ENCODE results near the gene GRM2. TPM values are rescaled to one million over a fixed set of nuclear protein-coding genes. Genes with fewer than 3 reads are reported as not detected.

Gene GRM2
- total RNA-seq, 4 donors from 2014 or later: 0.12 to 0.13 TPM; not detected in 2

DNA sequence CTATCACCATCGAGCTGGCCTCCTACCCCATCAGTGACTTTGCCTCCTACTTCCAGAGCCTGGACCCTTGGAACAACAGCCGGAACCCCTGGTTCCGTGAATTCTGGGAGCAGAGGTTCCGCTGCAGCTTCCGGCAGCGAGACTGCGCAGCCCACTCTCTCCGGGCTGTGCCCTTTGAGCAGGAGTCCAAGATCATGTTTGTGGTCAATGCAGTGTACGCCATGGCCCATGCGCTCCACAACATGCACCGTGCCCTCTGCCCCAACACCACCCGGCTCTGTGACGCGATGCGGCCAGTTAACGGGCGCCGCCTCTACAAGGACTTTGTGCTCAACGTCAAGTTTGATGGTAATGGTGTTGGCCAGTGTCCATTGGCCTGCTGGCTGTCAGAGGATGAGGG lies 6.1 kb downstream of the GRM2 start:
- H3K36me3 ChIP-seq: no peaks in the 10 kb centered on the region
- no peak overlapping the region for H3K27ac ChIP-seq
- H3K27me3 ChIP-seq: peaks cover 18% of the 10 kb centered on the region
- 80% methylated on average over 3 of the region's 19 CpGs; no CpG with 5 or more reads in 1 of the 2 donors for WGBS, 2 donors (ENCODE audit: low coverage in 1 of 2)
- no peak for ATAC-seq
- TF ChIP-seq POLR2AphosphoS5 (IDR thresholded peaks at IDR 0.05) (no peak), EP300 (IDR thresholded peaks at IDR 0.05) (no peak), POLR2A (IDR thresholded peaks at IDR 0.05) (no peak)
- TF ChIP-seq, protein P1, sequence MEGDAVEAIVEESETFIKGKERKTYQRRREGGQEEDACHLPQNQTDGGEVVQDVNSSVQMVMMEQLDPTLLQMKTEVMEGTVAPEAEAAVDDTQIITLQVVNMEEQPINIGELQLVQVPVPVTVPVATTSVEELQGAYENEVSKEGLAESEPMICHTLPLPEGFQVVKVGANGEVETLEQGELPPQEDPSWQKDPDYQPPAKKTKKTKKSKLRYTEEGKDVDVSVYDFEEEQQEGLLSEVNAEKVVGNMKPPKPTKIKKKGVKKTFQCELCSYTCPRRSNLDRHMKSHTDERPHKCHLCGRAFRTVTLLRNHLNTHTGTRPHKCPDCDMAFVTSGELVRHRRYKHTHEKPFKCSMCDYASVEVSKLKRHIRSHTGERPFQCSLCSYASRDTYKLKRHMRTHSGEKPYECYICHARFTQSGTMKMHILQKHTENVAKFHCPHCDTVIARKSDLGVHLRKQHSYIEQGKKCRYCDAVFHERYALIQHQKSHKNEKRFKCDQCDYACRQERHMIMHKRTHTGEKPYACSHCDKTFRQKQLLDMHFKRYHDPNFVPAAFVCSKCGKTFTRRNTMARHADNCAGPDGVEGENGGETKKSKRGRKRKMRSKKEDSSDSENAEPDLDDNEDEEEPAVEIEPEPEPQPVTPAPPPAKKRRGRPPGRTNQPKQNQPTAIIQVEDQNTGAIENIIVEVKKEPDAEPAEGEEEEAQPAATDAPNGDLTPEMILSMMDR (IDR thresholded peaks at IDR 0.05): no peak
- H3K4me1 ChIP-seq: no peaks in the 10 kb centered on the region
- no peaks in the 10 kb centered on the region for H3K9me3 ChIP-seq
- H3K4me3 ChIP-seq: no peak overlapping the region

DNA sequence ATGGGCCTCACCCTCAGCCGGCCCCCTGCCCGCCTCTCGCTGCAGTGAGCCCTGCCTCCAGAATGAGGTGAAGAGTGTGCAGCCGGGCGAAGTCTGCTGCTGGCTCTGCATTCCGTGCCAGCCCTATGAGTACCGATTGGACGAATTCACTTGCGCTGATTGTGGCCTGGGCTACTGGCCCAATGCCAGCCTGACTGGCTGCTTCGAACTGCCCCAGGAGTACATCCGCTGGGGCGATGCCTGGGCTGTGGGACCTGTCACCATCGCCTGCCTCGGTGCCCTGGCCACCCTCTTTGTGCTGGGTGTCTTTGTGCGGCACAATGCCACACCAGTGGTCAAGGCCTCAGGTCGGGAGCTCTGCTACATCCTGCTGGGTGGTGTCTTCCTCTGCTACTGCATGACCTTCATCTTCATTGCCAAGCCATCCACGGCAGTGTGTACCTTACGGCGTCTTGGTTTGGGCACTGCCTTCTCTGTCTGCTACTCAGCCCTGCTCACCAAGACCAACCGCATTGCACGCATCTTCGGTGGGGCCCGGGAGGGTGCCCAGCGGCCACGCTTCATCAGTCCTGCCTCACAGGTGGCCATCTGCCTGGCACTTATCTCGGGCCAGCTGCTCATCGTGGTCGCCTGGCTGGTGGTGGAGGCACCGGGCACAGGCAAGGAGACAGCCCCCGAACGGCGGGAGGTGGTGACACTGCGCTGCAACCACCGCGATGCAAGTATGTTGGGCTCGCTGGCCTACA lies 8.5 kb downstream of the GRM2 start:
- ATAC-seq: no peak

DNA sequence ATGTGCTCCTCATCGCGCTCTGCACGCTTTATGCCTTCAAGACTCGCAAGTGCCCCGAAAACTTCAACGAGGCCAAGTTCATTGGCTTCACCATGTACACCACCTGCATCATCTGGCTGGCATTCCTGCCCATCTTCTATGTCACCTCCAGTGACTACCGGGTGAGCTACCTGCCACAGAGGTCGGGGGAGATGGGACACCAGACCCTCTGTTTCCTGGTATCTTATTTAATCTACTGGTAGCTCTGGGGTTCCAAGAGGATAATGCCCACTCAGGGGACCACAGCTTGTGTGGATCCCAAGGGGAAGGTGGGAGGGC lies 9.1 kb downstream of the GRM2 start:
- Histone ChIP-seq H3K27ac (no peak overlapping the region), H3K9me3 (no peaks in the 10 kb centered on the region), H3K4me3 (no peak overlapping the region), H3K27me3 (peaks cover 23% of the 10 kb centered on the region), H3K36me3 (no peaks in the 10 kb centered on the region), H3K4me1 (no peaks in the 10 kb centered on the region)
- no peak for TF ChIP-seq POLR2A (IDR thresholded peaks at IDR 0.05)
- TF ChIP-seq POLR2AphosphoS5 (IDR thresholded peaks at IDR 0.05): no peak
- WGBS, 2 donors (ENCODE audit: low coverage in 1 of 2): 100% methylated on average over 1 of the region's 8 CpGs; no CpG with 5 or more reads in 1 of the 2 donors
- ATAC-seq: no peak

More for the DNA sequence above, 8.5 kb downstream of the GRM2 start:
- WGBS, 2 donors (ENCODE audit: low coverage in 1 of 2): 89 to 100% methylated on average over 5 to 9 of the region's 36 CpGs
- no peak overlapping the region for H3K4me3 ChIP-seq
- H3K4me1 ChIP-seq: no peaks in the 10 kb centered on the region
- no peaks in the 10 kb centered on the region for H3K36me3 ChIP-seq
- no peak overlapping the region for H3K27ac ChIP-seq
- TF ChIP-seq EP300 (IDR thresholded peaks at IDR 0.05) (no peak), POLR2A (IDR thresholded peaks at IDR 0.05) (no peak), POLR2AphosphoS5 (IDR thresholded peaks at IDR 0.05) (no peak)
- TF ChIP-seq, protein P1 (IDR thresholded peaks at IDR 0.05): no peak
- H3K27me3 ChIP-seq: peaks cover 23% of the 10 kb centered on the region
- no peaks in the 10 kb centered on the region for H3K9me3 ChIP-seq

DNA sequence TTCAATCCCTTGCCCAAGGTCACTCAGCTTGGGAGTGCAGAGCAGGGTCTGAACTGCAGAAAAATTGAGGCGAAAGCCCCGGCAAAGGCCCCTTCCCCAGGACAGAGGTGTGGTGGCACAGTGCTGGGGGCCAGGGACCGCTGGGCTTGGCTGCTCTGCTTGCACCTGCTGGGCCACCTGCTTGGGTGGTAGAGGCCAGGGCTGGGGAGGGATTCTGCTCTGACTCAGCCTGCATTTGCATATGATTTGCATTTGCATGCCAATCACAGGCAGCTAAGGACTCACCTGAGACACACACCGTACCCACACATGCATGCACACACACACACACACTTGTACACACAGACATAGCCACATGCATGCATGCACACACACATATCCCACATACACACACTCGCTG lies 9.9 kb downstream of the GRM2 start:
- Histone ChIP-seq H3K4me1 (no peaks in the 10 kb centered on the region), H3K9me3 (no peaks in the 10 kb centered on the region), H3K4me3 (no peak overlapping the region), H3K27ac (no peak overlapping the region), H3K27me3 (peaks cover 23% of the 10 kb centered on the region), H3K36me3 (no peaks in the 10 kb centered on the region)
- TF ChIP-seq, protein P1 (IDR thresholded peaks at IDR 0.05): no peak
- TF ChIP-seq POLR2A (IDR thresholded peaks at IDR 0.05): no peak
- no peak for TF ChIP-seq POLR2AphosphoS5 (IDR thresholded peaks at IDR 0.05)
- TF ChIP-seq EP300 (IDR thresholded peaks at IDR 0.05): no peak
- no peak for ATAC-seq
- WGBS, 2 donors (ENCODE audit: low coverage in 1 of 2): 100% methylated on average over 2 of the region's 5 CpGs; no CpG with 5 or more reads in 1 of the 2 donors

DNA sequence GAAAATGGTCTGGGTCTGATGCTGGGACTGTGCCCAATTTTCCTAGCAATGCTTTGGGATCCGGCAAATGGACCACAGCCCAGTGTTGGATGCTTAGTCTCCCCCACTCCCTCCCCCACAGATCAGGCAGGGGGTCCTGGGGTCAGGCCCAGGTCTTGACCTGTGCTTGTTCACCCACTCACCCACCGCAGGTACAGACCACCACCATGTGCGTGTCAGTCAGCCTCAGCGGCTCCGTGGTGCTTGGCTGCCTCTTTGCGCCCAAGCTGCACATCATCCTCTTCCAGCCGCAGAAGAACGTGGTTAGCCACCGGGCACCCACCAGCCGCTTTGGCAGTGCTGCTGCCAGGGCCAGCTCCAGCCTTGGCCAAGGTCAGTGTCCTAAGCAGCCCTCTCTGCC lies 10.6 kb downstream of the GRM2 start:
- Histone ChIP-seq H3K9me3 (no peaks in the 10 kb centered on the region), H3K27ac (no peak overlapping the region), H3K27me3 (peaks cover 23% of the 10 kb centered on the region), H3K4me1 (no peaks in the 10 kb centered on the region), H3K4me3 (no peak overlapping the region), H3K36me3 (no peaks in the 10 kb centered on the region)
- no peak for ATAC-seq
- TF ChIP-seq POLR2AphosphoS5 (IDR thresholded peaks at IDR 0.05) (no peak), POLR2A (IDR thresholded peaks at IDR 0.05) (no peak)
- TF ChIP-seq, protein P1 (IDR thresholded peaks at IDR 0.05): no peak
- WGBS, 2 donors (ENCODE audit: low coverage in 1 of 2): 88 to 100% methylated on average over 1 to 3 of the region's 10 CpGs
